Keratinocyte (primary cell): ENCODE measurements around the gene RIN3.

Experiments used
- EZH2 ChIP-seq: IDR thresholded peaks from one replicate; pipeline ENCODE4 v1.6.1; 2012; ENCODE audit warnings: inconsistent platforms, mild to moderate bottlenecking, low read length, moderate library complexity
- TF ChIP-seq, protein P1 (sequence below), 3 experiments: IDR thresholded peaks in 1 of 3; conservative IDR thresholded peaks in 1 of 3; optimal IDR thresholded peaks in 1 of 3; 2 replicates in 2 of 3; 3 replicates in 1 of 3; pipeline versions ENCODE3 to v1.5.1; 2011; ENCODE audit warnings: low read length in 3 of 3, mild to moderate bottlenecking in 3 of 3, moderate library complexity in 2 of 3, control low read depth in 1 of 3, inconsistent platforms in 1 of 3; ENCODE audit not compliant: insufficient read depth in 2 of 3; ENCODE audit errors: extremely low read depth in 1 of 3

DNA sequence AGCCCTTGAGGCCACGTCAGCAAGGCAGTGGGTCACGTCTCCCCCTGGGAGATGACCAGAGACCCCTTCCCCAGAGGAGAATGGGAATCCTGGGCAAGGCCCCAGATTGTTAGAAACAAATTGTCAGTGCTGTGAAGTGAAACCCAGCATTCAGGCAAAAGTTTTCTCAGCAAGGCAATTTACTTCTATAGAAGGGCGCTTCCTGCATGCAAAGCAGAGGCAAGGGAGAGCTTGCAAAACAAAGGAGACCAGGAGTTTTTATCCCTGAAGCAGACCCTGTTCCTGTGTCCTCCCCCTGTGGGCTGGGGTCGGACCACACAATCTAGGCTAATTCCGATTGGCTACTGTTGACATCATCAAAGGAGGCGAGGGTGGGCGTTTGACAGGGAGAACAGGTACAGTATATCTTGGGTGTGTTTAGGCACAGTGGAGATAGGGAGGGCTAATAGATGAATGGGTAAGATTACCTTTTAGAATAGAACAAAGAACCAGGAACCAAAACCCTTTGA lies 114.2 kb downstream of the RIN3 start:
- TF ChIP-seq, protein P1, sequence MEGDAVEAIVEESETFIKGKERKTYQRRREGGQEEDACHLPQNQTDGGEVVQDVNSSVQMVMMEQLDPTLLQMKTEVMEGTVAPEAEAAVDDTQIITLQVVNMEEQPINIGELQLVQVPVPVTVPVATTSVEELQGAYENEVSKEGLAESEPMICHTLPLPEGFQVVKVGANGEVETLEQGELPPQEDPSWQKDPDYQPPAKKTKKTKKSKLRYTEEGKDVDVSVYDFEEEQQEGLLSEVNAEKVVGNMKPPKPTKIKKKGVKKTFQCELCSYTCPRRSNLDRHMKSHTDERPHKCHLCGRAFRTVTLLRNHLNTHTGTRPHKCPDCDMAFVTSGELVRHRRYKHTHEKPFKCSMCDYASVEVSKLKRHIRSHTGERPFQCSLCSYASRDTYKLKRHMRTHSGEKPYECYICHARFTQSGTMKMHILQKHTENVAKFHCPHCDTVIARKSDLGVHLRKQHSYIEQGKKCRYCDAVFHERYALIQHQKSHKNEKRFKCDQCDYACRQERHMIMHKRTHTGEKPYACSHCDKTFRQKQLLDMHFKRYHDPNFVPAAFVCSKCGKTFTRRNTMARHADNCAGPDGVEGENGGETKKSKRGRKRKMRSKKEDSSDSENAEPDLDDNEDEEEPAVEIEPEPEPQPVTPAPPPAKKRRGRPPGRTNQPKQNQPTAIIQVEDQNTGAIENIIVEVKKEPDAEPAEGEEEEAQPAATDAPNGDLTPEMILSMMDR (optimal IDR thresholded peaks at IDR 0.05 in 1 of 3, IDR thresholded peaks at IDR 0.05 in 1 of 3, conservative IDR thresholded peaks at IDR 0.05 in 1 of 3; ENCODE audit: extremely low read depth in 1 of 3, insufficient read depth in 2 of 3, low read length in 3 of 3), result no peak
- TF ChIP-seq EZH2, result no peak
